HCT116 (cell line): ENCODE measurements around the gene MST1. TPM values are rescaled to one million over a fixed set of nuclear protein-coding genes. Genes with fewer than 3 reads are reported as not detected.

Source experiments
- ATAC-seq: fragments of 200-7000 bp; cut with Tn5 transposase; 2 replicates; pipeline ENCODE4 v1.9.1; 2020; ENCODE audit warnings: mild to moderate bottlenecking, moderate library complexity
- BruUV-seq: library from RNA; stranded (reverse); fragments of 400-500 nt; replicated peaks from 2 replicates; lab custom pipeline; 2021; lab: Mats Ljungman, UMichigan
- CTCF ChIA-PET: fragments of 300-600 bp; sonication (Branson Sonifier 250); formaldehyde crosslinking; loops from one replicate; lab custom pipeline; 2021; ENCODE audit warnings: antibody characterized with exemption; lab: Charles Lee
- POLR2A ChIA-PET: fragments of 300-600, 350-600 bp; sonication (Branson Sonifier 250); formaldehyde crosslinking; loops from one replicate; lab custom pipeline; 2021; ENCODE audit warnings: antibody characterized with exemption; lab: Charles Lee
- RAD21 ChIA-PET, 2 experiments: fragments of 300-600 bp; sonication (Branson Sonifier 250); formaldehyde crosslinking; loops; one replicate each; lab custom pipeline; 2023; ENCODE audit warnings: low total read pairs in 2 of 2; ENCODE audit not compliant: uncharacterized antibody in 2 of 2, unreplicated experiment in 2 of 2, low non-redundant PET in 1 of 2; lab: Charles Lee
- DNase-seq: peaks from one replicate; pipeline ENCODE4 v3.0.0-alpha.2; 2010; ENCODE audit warnings: low read depth, low spot score
- H2AFZ ChIP-seq: fragments of 200-600 bp; shearing (Covaris generic), sonication (generic); 2 replicates; pipeline ENCODE4 v1.6.1; 2017; ENCODE audit warnings: low read depth, mixed run types, mixed read lengths, antibody characterized with exemption, low read length; ENCODE audit not compliant: poor library complexity, severe bottlenecking
- H3K27ac ChIP-seq: 2 replicates; pipeline ENCODE4 v1.5.1; 2012; ENCODE audit warnings: low read depth, low read length
- H3K27me3 ChIP-seq: fragments of 200-600 bp; sonication (generic); 2 replicates; pipeline ENCODE4 v1.6.1; 2016; ENCODE audit warnings: mixed run types, low read length, mixed read lengths; ENCODE audit not compliant: insufficient read depth
- H3K36me3 ChIP-seq, 2 experiments: fragments of 200-500 bp in 1 of 2; fragments of 200-600 bp in 1 of 2; sonication (Bioruptor generic) in 1 of 2; sonication (generic) in 1 of 2; 2 replicates each; pipeline versions ENCODE4 v1.5.1 to v1.6.1; 2014 to 2016; ENCODE audit warnings: low read length in 2 of 2, inconsistent platforms in 1 of 2, mixed read lengths in 1 of 2, mixed run types in 1 of 2; ENCODE audit not compliant: insufficient read depth in 2 of 2, control insufficient read depth in 1 of 2
- H3K4me1 ChIP-seq, 2 experiments: fragments of 200-600 bp in 1 of 2; sonication (generic) in 1 of 2; 2 replicates each; pipeline versions ENCODE4 v1.5.1 to v1.6.1; 2012 to 2017; ENCODE audit warnings: low read length in 2 of 2, inconsistent platforms in 1 of 2, mild to moderate bottlenecking in 1 of 2, mixed read lengths in 1 of 2, mixed run types in 1 of 2, moderate library complexity in 1 of 2; ENCODE audit not compliant: insufficient read depth in 2 of 2, control insufficient read depth in 1 of 2
- H3K4me2 ChIP-seq: fragments of 200-600 bp; sonication (generic); 2 replicates; pipeline ENCODE4 v1.6.1; 2017; ENCODE audit warnings: mixed run types, low read length, mixed read lengths
- H3K4me3 ChIP-seq, 2 experiments: fragments of 200-600 bp in 1 of 2; sonication (generic) in 1 of 2; replicated peaks in 1 of 2; 2 replicates each; pipeline ENCODE4 v1.5.1; 2011 to 2016; ENCODE audit warnings: low read length in 2 of 2, control low read depth in 1 of 2, low read depth in 1 of 2, mild to moderate bottlenecking in 1 of 2, mixed read lengths in 1 of 2, mixed run types in 1 of 2
- H3K79me2 ChIP-seq: fragments of 200-600 bp; sonication (generic); 2 replicates; pipeline ENCODE4 v1.6.1; 2017; ENCODE audit warnings: mild to moderate bottlenecking, mixed run types, low read length, moderate library complexity, mixed read lengths; ENCODE audit not compliant: insufficient read depth
- H3K9ac ChIP-seq: fragments of 200-600 bp; sonication (generic); 2 replicates; pipeline ENCODE4 v1.6.1; 2016; ENCODE audit warnings: low read length, mixed read lengths
- H3K9me2 ChIP-seq: fragments of 200-600 bp; sonication (generic), shearing (Covaris generic); 2 replicates; pipeline ENCODE4 v1.6.1; 2017; ENCODE audit warnings: mixed run types, mild to moderate bottlenecking, moderate library complexity; ENCODE audit not compliant: insufficient read depth
- H3K9me3 ChIP-seq, 2 experiments: fragments of 200-500 bp in 1 of 2; fragments of 200-600 bp in 1 of 2; sonication (Bioruptor generic) in 1 of 2; sonication (generic) in 1 of 2; 2 replicates each; pipeline ENCODE4 v1.6.1; 2014 to 2017; ENCODE audit warnings: low read length in 2 of 2, mixed read lengths in 2 of 2, inconsistent platforms in 1 of 2, low read depth in 1 of 2, mild to moderate bottlenecking in 1 of 2, mixed run types in 1 of 2, moderate library complexity in 1 of 2; ENCODE audit not compliant: control insufficient read depth in 1 of 2, insufficient read depth in 1 of 2
- H4K20me1 ChIP-seq: fragments of 200-600 bp; sonication (generic), shearing (Covaris generic); 2 replicates; pipeline ENCODE4 v1.6.1; 2017; ENCODE audit warnings: mixed run types, mild to moderate bottlenecking, moderate library complexity; ENCODE audit not compliant: insufficient read depth
- CBX3 ChIP-seq: IDR thresholded peaks from 2 replicates; pipeline ENCODE4 v1.6.1; 2012; ENCODE audit warnings: low read depth
- CEBPB ChIP-seq: IDR thresholded peaks from 2 replicates; pipeline ENCODE4 v1.6.1; 2012; ENCODE audit warnings: low read depth
- EGR1 ChIP-seq: IDR thresholded peaks from 2 replicates; pipeline ENCODE4 v1.6.1; 2012; ENCODE audit warnings: low read depth
- ELF1 ChIP-seq: IDR thresholded peaks from 2 replicates; pipeline ENCODE4 v1.6.1; 2012; ENCODE audit warnings: low read depth, borderline replicate concordance
- EZH2 ChIP-seq: fragments of 200-600 bp; sonication (generic); IDR thresholded peaks from 2 replicates; pipeline ENCODE4 v1.6.1; 2017; ENCODE audit warnings: antibody characterized with exemption, mixed run types
- EZH2phosphoT487 ChIP-seq: fragments of 200-600 bp; IDR thresholded peaks from 2 replicates; pipeline ENCODE4 v1.6.1; 2018; ENCODE audit warnings: antibody characterized with exemption, borderline replicate concordance
- FOSL1 ChIP-seq: IDR thresholded peaks from 2 replicates; pipeline ENCODE4 v1.6.1; 2012; ENCODE audit warnings: low read depth
- MAX ChIP-seq: IDR thresholded peaks from 2 replicates; pipeline ENCODE4 v1.6.1; 2012
- POLR2A ChIP-seq: IDR thresholded peaks from 2 replicates; pipeline ENCODE4 v1.7.0; 2011; ENCODE audit warnings: borderline replicate concordance; ENCODE audit not compliant: insufficient read depth, insufficient read length; ENCODE audit errors: extremely low read depth
- POLR2AphosphoS5 ChIP-seq: IDR thresholded peaks from 2 replicates; pipeline ENCODE4 v1.6.1; 2011; ENCODE audit warnings: mild to moderate bottlenecking, low read depth, low read length, moderate library complexity
- RAD21 ChIP-seq: IDR thresholded peaks from 2 replicates; pipeline ENCODE4 v1.6.1; 2012; ENCODE audit warnings: low read depth, mild to moderate bottlenecking
- SIN3A ChIP-seq: IDR thresholded peaks from 2 replicates; pipeline ENCODE4 v1.6.1; 2012; ENCODE audit warnings: low read depth
- SRF ChIP-seq: IDR thresholded peaks from 2 replicates; pipeline ENCODE4 v1.6.1; 2012; ENCODE audit warnings: low read depth
- YY1 ChIP-seq: IDR thresholded peaks from 2 replicates; pipeline ENCODE4 v1.6.1; 2011; ENCODE audit warnings: low read length, low read depth, moderate library complexity, mild to moderate bottlenecking; ENCODE audit not compliant: insufficient replicate concordance; ENCODE audit errors: extremely low read depth
- ZNF274 ChIP-seq: fragments of 200-500 bp; sonication (Bioruptor generic); IDR thresholded peaks from 2 replicates; pipeline ENCODE4 v1.6.1; 2014; ENCODE audit warnings: mild to moderate bottlenecking, low read depth, low read length, inconsistent platforms
- intact Hi-C: fragments of 100-400 bp; cut with micrococcal nuclease; formaldehyde crosslinking; loops from 2 replicates; pipeline ENCODE4 v1.10.0; 2022
- total RNA-seq: library from RNA; stranded (reverse); gene quantifications from one replicate; pipeline ENCODE4 v1.2.1, GENCODE V29; 2021; ENCODE audit not compliant: unreplicated experiment
- TF ChIP-seq, protein P1 (sequence below), 3 experiments: fragments of 200-600 bp in 1 of 3; sonication (generic) in 1 of 3; IDR thresholded peaks in 2 of 3; conservative IDR thresholded peaks in 1 of 3; 2 replicates each; pipeline ENCODE4 v1.5.1; 2012 to 2017; ENCODE audit warnings: low read depth in 2 of 3, low read length in 2 of 3, antibody characterized with exemption in 1 of 3, borderline replicate concordance in 1 of 3, control low read depth in 1 of 3, mild to moderate bottlenecking in 1 of 3, mixed read lengths in 1 of 3, mixed run types in 1 of 3, moderate library complexity in 1 of 3; ENCODE audit not compliant: insufficient read depth in 1 of 3
- TF ChIP-seq, protein P2 (sequence below): IDR thresholded peaks from 2 replicates; pipeline ENCODE4 v1.6.1; 2012
- TF ChIP-seq, protein P3 (sequence below): IDR thresholded peaks from 2 replicates; pipeline ENCODE4 v1.6.1; 2012; ENCODE audit warnings: low read depth

MST1 gene
- total RNA-seq, 1 experiment from 2014 or later = 15.4 TPM

- no peak for TF ChIP-seq EZH2
- TF ChIP-seq CEBPB = no peak
- TF ChIP-seq EZH2phosphoT487 = no peak
- no peak for TF ChIP-seq SIN3A
- no peak for TF ChIP-seq POLR2A
- TF ChIP-seq MAX = no peak
- TF ChIP-seq CBX3 = no peak
- TF ChIP-seq, all 23 proteins: peak for 0
These were observed 39.7 kb downstream of the MST1 start (continued) for GRCh38 chr3:49649576-49649975.

GRCh38 chr3:49648354-49649019 is 40.8 kb downstream of the MST1 start:
- DNase-seq (no peak), ATAC-seq (no peak)
- POLR2A ChIA-PET = no interaction called here
- BruUV-seq = no TSS peak
- intact Hi-C loops = no loop called here
- Histone ChIP-seq H2AFZ (no peak overlapping the region), H3K4me3 (no peak overlapping the region), H3K27ac (no peak overlapping the region), H3K9ac (no peak overlapping the region), H3K4me1 (peaks cover 4 to 17% of the 10 kb centered on the region in 2 experiments; a peak in 2 of 4 replicates), H3K27me3 (no peaks in the 10 kb centered on the region), H3K36me3 (no peaks in the 10 kb centered on the region), H3K79me2 (no peaks in the 10 kb centered on the region), H4K20me1 (no peaks in the 10 kb centered on the region)
- CTCF ChIA-PET = no interaction called here
- RAD21 ChIA-PET = no interaction called here
- TF ChIP-seq EZH2 = no peak
- TF ChIP-seq, protein P1, sequence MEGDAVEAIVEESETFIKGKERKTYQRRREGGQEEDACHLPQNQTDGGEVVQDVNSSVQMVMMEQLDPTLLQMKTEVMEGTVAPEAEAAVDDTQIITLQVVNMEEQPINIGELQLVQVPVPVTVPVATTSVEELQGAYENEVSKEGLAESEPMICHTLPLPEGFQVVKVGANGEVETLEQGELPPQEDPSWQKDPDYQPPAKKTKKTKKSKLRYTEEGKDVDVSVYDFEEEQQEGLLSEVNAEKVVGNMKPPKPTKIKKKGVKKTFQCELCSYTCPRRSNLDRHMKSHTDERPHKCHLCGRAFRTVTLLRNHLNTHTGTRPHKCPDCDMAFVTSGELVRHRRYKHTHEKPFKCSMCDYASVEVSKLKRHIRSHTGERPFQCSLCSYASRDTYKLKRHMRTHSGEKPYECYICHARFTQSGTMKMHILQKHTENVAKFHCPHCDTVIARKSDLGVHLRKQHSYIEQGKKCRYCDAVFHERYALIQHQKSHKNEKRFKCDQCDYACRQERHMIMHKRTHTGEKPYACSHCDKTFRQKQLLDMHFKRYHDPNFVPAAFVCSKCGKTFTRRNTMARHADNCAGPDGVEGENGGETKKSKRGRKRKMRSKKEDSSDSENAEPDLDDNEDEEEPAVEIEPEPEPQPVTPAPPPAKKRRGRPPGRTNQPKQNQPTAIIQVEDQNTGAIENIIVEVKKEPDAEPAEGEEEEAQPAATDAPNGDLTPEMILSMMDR (IDR thresholded peaks at IDR 0.05 in 2 of 3, conservative IDR thresholded peaks at IDR 0.05 in 1 of 3; ENCODE audit: borderline replicate concordance in 1 of 3, insufficient read depth in 1 of 3, low read depth in 2 of 3, low read length in 2 of 3) = no peak
- TF ChIP-seq, protein P2, sequence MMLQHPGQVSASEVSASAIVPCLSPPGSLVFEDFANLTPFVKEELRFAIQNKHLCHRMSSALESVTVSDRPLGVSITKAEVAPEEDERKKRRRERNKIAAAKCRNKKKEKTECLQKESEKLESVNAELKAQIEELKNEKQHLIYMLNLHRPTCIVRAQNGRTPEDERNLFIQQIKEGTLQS = no peak
- no peak for TF ChIP-seq SRF
- no peak for TF ChIP-seq EGR1
- TF ChIP-seq POLR2AphosphoS5 = no peak
- no peak for TF ChIP-seq ELF1
- TF ChIP-seq YY1 = no peak
- no peak for TF ChIP-seq EZH2phosphoT487
- TF ChIP-seq RAD21 = no peak
- TF ChIP-seq SIN3A = no peak
- no peak for TF ChIP-seq CBX3
- TF ChIP-seq, protein P3, sequence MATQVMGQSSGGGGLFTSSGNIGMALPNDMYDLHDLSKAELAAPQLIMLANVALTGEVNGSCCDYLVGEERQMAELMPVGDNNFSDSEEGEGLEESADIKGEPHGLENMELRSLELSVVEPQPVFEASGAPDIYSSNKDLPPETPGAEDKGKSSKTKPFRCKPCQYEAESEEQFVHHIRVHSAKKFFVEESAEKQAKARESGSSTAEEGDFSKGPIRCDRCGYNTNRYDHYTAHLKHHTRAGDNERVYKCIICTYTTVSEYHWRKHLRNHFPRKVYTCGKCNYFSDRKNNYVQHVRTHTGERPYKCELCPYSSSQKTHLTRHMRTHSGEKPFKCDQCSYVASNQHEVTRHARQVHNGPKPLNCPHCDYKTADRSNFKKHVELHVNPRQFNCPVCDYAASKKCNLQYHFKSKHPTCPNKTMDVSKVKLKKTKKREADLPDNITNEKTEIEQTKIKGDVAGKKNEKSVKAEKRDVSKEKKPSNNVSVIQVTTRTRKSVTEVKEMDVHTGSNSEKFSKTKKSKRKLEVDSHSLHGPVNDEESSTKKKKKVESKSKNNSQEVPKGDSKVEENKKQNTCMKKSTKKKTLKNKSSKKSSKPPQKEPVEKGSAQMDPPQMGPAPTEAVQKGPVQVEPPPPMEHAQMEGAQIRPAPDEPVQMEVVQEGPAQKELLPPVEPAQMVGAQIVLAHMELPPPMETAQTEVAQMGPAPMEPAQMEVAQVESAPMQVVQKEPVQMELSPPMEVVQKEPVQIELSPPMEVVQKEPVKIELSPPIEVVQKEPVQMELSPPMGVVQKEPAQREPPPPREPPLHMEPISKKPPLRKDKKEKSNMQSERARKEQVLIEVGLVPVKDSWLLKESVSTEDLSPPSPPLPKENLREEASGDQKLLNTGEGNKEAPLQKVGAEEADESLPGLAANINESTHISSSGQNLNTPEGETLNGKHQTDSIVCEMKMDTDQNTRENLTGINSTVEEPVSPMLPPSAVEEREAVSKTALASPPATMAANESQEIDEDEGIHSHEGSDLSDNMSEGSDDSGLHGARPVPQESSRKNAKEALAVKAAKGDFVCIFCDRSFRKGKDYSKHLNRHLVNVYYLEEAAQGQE = no peak
- no peak for TF ChIP-seq ZNF274
- no peak for TF ChIP-seq FOSL1
- TF ChIP-seq, all 23 proteins: peak for 0
- H3K9me2 ChIP-seq = no peaks in the 10 kb centered on the region
- no peaks in the 10 kb centered on the region for H3K9me3 ChIP-seq
- H3K4me2 ChIP-seq = no peak overlapping the region
